Measurements from ENCODE around the gene POLR2H. TPM values are rescaled to one million over a fixed set of nuclear protein-coding genes. Genes with fewer than 3 reads are reported as not detected.
A peak's percentile ranks its signal among the peaks of the same experiment; 100 is the strongest.
"Not testable (repeated sequence)": the region's sequence is repeated elsewhere in the genome, so short reads cannot be mapped to it uniquely, and the experiment has no call there.

Gene POLR2H
- total RNA-seq, 1 donor from 2014 or later: 155 TPM

- Mint-ChIP-seq H3K4me3 (ENCODE audit: low read depth) (peak overlapping the region; percentile 9), H3K4me1 (ENCODE audit: low read depth) (peaks cover 45% of the 10 kb centered on the region), H3K36me3 (ENCODE audit: low read depth) (peaks cover 24% of the 10 kb centered on the region), H3K9me3 (no peaks in the 10 kb centered on the region), H3K27ac (peak overlapping the region; percentile 21), H3K27me3 (ENCODE audit: low read depth) (no peaks in the 10 kb centered on the region)
- intact Hi-C loops (cut with micrococcal nuclease): no loop called here
- DNase-seq (ENCODE audit: low spot score): no peak
Measured at GRCh38 chr3:184337981-184338380, 23.5 kb upstream of the POLR2H start.

GRCh38 chr3:184338511-184338945 is 23.0 kb upstream of the POLR2H start:
- H3K27ac Mint-ChIP-seq: no peak overlapping the region
- H3K27me3 Mint-ChIP-seq (ENCODE audit: low read depth): no peaks in the 10 kb centered on the region
- no peaks in the 10 kb centered on the region for H3K9me3 Mint-ChIP-seq
- H3K36me3 Mint-ChIP-seq (ENCODE audit: low read depth): peaks cover 19% of the 10 kb centered on the region
- H3K4me1 Mint-ChIP-seq (ENCODE audit: low read depth): peaks cover 39% of the 10 kb centered on the region
- intact Hi-C loops (cut with micrococcal nuclease): no loop called here
- H3K4me3 Mint-ChIP-seq (ENCODE audit: low read depth): peak overlapping the region; percentile 9
- no peak for DNase-seq (ENCODE audit: low spot score)

DNA sequence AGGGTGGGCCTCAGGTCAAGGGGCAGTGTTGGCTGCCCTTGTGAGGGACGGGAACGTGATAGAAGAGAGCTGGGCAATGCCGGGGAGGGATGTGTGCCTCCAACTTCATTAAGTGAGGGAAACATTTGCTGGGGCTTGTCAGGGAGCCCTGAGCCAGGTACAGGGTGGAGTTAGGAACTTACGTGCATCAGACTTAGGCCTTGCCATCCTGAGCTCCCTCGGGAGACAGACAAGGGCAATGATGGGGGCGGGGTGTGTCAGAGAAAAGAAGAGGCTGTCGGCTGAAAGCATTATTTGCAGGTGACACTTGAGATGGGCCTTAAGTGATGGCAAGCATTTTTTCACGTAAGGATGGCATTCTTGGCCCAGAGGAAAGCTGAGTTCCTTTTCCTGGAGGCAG is 22.5 kb upstream of the POLR2H start:
- no peak overlapping the region for H3K4me3 Mint-ChIP-seq (ENCODE audit: low read depth)
- no peaks in the 10 kb centered on the region for H3K27me3 Mint-ChIP-seq (ENCODE audit: low read depth)
- peak overlapping the region; percentile 2 for H3K27ac Mint-ChIP-seq
- H3K4me1 Mint-ChIP-seq (ENCODE audit: low read depth): peaks cover 34% of the 10 kb centered on the region
- DNase-seq (ENCODE audit: low spot score): no peak
- no peaks in the 10 kb centered on the region for H3K9me3 Mint-ChIP-seq
- intact Hi-C loops (cut with micrococcal nuclease): no loop called here
- peaks cover 14% of the 10 kb centered on the region for H3K36me3 Mint-ChIP-seq (ENCODE audit: low read depth)

DNA sequence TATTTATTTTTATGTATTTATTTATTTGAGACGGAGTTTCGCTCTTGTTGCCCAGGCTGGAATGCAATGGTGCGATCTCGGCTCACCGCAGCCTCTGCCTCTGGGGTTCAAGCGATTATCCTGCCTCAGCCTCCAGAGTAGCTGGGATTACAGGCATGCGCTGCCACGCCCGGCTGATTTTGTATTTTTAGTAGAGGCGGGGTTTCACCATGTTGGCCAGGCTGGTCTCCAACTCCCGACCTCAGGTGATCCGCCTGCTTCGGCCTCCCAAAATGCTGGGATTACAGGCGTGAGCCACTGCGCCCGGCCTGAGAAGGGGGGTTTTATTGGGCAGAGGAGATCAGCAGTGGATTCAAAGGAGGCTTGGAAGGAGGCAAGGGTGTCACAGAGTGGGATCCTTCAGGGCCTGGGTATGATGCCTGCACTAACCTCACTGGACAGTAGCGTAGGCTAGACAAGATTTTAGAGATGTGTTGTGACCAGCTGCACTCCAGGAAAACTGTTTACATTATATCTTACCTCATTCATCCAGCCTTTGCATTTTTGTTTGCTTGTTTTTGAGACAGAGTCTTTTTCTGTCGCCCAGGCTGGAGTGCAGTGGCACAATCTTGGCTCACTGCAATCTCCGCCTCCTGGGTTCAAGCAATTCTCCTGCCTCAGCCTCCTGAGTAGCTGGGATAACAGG is 21.9 kb upstream of the POLR2H start:
- H3K27me3 Mint-ChIP-seq (ENCODE audit: low read depth); DNase-seq (ENCODE audit: low spot score); H3K36me3 Mint-ChIP-seq (ENCODE audit: low read depth); H3K9me3 Mint-ChIP-seq; H3K4me3 Mint-ChIP-seq (ENCODE audit: low read depth); H3K27ac Mint-ChIP-seq; intact Hi-C loops (cut with micrococcal nuclease): not testable (repeated sequence)
- H3K4me1 Mint-ChIP-seq (ENCODE audit: low read depth): peaks cover 28% of the 10 kb centered on the region

DNA sequence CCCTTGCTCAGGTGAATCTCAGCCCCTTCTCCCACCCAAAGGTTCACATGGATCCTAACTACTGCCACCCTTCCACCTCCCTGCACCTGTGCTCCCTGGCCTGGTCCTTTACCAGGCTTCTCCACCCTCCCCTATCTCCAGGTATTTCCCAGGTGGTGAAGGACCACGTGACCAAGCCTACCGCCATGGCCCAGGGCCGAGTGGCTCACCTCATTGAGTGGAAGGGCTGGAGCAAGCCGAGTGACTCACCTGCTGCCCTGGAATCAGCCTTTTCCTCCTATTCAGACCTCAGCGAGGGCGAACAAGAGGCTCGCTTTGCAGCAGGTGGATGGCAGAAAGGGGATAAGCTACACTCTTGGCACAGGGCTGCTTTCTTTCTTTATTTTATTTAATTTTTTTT is 19.6 kb upstream of the POLR2H start:
- Mint-ChIP-seq H3K36me3 (ENCODE audit: low read depth) (peaks cover 10% of the 10 kb centered on the region), H3K27ac (no peak overlapping the region), H3K4me1 (ENCODE audit: low read depth) (peaks cover 15% of the 10 kb centered on the region), H3K27me3 (ENCODE audit: low read depth) (no peaks in the 10 kb centered on the region), H3K9me3 (no peaks in the 10 kb centered on the region), H3K4me3 (ENCODE audit: low read depth) (no peak overlapping the region)
- no peak for DNase-seq (ENCODE audit: low spot score)
- intact Hi-C loops (cut with micrococcal nuclease): no loop called here

DNA sequence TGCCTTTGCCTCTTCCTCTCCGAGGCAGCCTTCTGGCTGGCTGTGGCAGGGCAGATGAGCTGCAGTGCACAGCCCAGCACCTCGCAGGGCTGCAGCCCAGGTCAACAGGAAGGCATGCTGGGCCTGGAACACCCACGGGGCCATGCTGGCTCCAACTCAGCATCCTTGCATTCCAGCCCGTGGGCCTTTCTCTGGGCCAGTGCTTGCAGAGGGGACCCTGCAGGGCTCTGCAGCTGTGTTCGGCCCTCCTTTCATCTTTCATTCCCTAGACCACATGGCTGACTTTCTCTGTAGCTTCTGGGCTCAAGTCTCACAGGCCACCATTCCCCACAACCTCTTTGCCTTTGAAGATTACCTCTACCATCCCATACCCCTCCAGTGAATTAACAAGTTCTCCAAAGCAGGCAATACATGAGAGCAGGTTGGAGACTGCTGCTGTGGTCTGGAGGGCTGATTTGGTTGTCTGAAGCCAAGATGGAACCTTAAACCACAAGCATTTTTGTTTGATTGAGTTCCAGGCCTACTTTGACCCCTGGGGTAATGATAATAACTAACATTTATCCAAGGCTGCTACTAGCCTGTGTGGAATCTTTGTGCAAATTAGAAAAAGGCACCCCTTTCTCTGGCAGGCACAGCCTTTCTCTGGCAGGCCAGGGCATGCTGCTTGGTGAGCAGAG is 18.2 kb upstream of the POLR2H start:
- peaks cover 3% of the 10 kb centered on the region for H3K36me3 Mint-ChIP-seq (ENCODE audit: low read depth)

DNA sequence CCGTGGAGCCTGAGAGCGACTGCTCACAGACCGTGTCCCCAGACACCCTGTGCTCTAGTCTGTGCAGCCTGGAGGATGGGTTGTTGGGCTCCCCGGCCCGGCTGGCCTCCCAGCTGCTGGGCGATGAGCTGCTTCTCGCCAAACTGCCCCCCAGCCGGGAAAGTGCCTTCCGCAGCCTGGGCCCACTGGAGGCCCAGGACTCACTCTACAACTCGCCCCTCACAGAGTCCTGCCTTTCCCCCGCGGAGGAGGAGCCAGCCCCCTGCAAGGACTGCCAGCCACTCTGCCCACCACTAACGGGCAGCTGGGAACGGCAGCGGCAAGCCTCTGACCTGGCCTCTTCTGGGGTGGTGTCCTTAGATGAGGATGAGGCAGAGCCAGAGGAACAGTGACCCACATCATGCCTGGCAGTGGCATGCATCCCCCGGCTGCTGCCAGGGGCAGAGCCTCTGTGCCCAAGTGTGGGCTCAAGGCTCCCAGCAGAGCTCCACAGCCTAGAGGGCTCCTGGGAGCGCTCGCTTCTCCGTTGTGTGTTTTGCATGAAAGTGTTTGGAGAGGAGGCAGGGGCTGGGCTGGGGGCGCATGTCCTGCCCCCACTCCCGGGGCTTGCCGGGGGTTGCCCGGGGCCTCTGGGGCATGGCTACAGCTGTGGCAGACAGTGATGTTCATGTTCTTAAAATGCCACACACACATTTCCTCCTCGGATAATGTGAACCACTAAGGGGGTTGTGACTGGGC is 16.8 kb upstream of the POLR2H start:
- no peak for DNase-seq (ENCODE audit: low spot score)
- H3K9me3 Mint-ChIP-seq: no peaks in the 10 kb centered on the region
- H3K36me3 Mint-ChIP-seq (ENCODE audit: low read depth): peaks cover 3% of the 10 kb centered on the region
- H3K4me3 Mint-ChIP-seq (ENCODE audit: low read depth): no peak overlapping the region
- intact Hi-C loops (cut with micrococcal nuclease): no loop called here
- H3K27me3 Mint-ChIP-seq (ENCODE audit: low read depth): no peaks in the 10 kb centered on the region
- H3K27ac Mint-ChIP-seq: no peak overlapping the region
- peaks cover 10% of the 10 kb centered on the region for H3K4me1 Mint-ChIP-seq (ENCODE audit: low read depth)

More for the DNA sequence above, 18.2 kb upstream of the POLR2H start:
- H3K27me3 Mint-ChIP-seq (ENCODE audit: low read depth): no peaks in the 10 kb centered on the region
- no peaks in the 10 kb centered on the region for H3K9me3 Mint-ChIP-seq
- H3K4me3 Mint-ChIP-seq (ENCODE audit: low read depth): no peak overlapping the region
- H3K4me1 Mint-ChIP-seq (ENCODE audit: low read depth): peaks cover 10% of the 10 kb centered on the region
- no peak overlapping the region for H3K27ac Mint-ChIP-seq
- no peak for DNase-seq (ENCODE audit: low spot score)
- intact Hi-C loops (cut with micrococcal nuclease): no loop called here

GRCh38 chr3:184345317-184346144 is 16.0 kb upstream of the POLR2H start:
- Mint-ChIP-seq H3K27ac (no peak overlapping the region), H3K4me3 (ENCODE audit: low read depth) (no peak overlapping the region), H3K4me1 (ENCODE audit: low read depth) (peaks cover 10% of the 10 kb centered on the region), H3K9me3 (no peaks in the 10 kb centered on the region), H3K36me3 (ENCODE audit: low read depth) (peaks cover 3% of the 10 kb centered on the region), H3K27me3 (ENCODE audit: low read depth) (no peaks in the 10 kb centered on the region)
- intact Hi-C loops (cut with micrococcal nuclease): no loop called here
- no peak for DNase-seq (ENCODE audit: low spot score)

DNA sequence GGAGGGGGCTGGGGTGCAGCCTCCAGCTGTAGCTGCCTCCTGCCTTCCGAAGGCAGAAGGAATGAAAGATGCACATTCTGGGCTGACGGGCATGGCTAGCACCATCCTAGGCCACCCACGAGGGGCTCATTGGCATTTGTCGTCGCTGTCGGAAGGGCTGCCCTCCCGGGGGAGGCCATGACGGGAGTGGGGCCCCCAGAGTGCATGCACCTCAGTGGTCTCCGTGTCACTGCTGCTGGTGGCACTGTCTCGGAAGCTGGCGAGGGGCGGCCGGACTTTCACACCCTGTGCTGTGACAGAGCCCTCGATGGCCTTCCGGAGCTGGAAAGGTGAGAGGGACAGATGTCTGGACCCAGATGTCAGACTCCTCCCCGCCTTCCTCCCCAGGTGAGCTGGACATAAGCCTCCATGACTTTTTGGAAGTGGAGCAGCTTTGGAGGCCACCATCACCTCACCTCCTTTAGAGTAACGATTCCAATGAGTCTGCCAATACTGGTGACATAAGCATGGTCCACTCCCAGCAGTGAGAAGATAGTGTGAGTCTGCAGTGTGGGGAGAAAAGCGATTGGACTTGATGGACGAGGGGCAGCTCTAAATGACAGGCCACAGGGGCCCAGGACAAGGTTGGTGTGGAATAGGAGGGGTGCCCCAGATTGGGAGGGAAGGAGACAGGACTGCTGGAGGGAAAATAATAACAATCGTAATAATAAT is 14.9 kb upstream of the POLR2H start:
- intact Hi-C loops (cut with micrococcal nuclease): no loop called here
- peaks cover 3% of the 10 kb centered on the region for H3K36me3 Mint-ChIP-seq (ENCODE audit: low read depth)
- H3K27ac Mint-ChIP-seq: no peak overlapping the region

DNA sequence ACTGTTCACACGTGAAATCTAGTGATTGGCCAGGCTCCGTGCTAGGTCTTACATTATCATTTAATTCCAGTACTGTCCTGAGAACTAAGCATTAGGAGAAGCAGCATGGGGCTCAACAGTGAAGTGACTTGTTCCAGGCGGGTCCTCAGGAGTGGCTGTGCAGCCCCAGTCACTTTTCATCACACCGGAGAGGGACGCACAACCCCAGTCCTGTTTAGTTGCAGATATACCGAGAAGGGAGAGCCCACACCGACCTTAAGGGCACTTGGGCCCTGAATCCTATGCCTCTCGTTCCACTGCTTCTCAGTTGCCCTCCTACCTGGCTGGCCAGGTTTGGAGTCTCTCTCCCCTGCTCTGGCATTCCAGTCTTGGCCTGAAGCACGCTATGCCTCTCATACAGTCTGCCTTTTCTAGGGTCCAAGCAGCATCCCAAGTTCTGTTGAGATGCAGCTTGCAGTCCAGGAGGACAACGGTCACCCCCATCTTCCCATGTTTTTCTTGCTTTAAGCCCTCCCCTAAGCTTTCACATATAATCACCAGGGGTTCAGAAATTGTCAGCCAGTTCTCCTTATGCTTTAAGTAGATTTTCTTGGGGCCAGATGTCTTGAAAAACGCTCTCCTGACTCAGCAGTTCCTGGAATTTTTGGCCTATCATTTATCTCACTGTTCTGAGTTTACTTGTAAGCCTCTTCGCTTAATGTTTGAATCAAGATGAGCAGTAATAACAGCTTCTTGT is 14.0 kb upstream of the POLR2H start:
- no peak overlapping the region for H3K27ac Mint-ChIP-seq
- DNase-seq (ENCODE audit: low spot score): no peak
- peaks cover 6% of the 10 kb centered on the region for H3K4me1 Mint-ChIP-seq (ENCODE audit: low read depth)
- peaks cover 3% of the 10 kb centered on the region for H3K36me3 Mint-ChIP-seq (ENCODE audit: low read depth)
- no peaks in the 10 kb centered on the region for H3K9me3 Mint-ChIP-seq
- intact Hi-C loops (cut with micrococcal nuclease): no loop called here
- H3K4me3 Mint-ChIP-seq (ENCODE audit: low read depth): no peak overlapping the region
- no peaks in the 10 kb centered on the region for H3K27me3 Mint-ChIP-seq (ENCODE audit: low read depth)

More for the DNA sequence above, 14.9 kb upstream of the POLR2H start:
- Mint-ChIP-seq H3K9me3 (no peaks in the 10 kb centered on the region), H3K4me3 (ENCODE audit: low read depth) (no peak overlapping the region), H3K27me3 (ENCODE audit: low read depth) (no peaks in the 10 kb centered on the region), H3K4me1 (ENCODE audit: low read depth) (peaks cover 6% of the 10 kb centered on the region)
- no peak for DNase-seq (ENCODE audit: low spot score)

DNA sequence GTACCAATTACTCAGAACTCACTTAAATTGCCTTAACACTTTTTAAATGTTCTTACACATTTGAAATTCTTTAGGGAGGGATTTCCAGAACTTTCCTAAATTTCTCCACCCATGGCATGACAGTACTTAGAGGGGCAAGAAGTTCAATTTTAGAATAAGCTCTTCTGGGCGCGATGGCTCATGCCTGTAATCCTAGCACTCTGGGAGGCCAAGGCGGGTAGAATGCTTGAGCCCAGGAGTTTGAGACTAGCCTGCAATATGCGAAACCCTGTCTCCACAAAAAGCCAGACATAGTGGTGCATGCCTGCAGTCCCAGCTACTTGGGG is 13.5 kb upstream of the POLR2H start:
- intact Hi-C loops (cut with micrococcal nuclease): no loop called here
- Mint-ChIP-seq H3K27me3 (ENCODE audit: low read depth) (no peaks in the 10 kb centered on the region), H3K4me1 (ENCODE audit: low read depth) (peaks cover 6% of the 10 kb centered on the region), H3K9me3 (no peaks in the 10 kb centered on the region), H3K4me3 (ENCODE audit: low read depth) (no peak overlapping the region), H3K27ac (no peak overlapping the region), H3K36me3 (ENCODE audit: low read depth) (peaks cover 3% of the 10 kb centered on the region)
- DNase-seq (ENCODE audit: low spot score): no peak

Data from activated T-helper 2 cell treated with anti-CD3 and anti-CD28 coated beads, Interferon-gamma antibody, Interleukin-2, Interleukin-4, amounts not matched to agents 10 μg/mL and 5 μg/mL and 100 μg/mL, durations not matched to agents 14 hours and 24 hours and 36 hours (primary cell).